Skeletal muscle satellite cell (primary cell): ENCODE data around the gene RNF144B.

ENCODE experiments used
- H3K27me3 ChIP-seq: 2 replicates; pipeline ENCODE4 v1.7.0; 2013; ENCODE audit warnings: low read length; ENCODE audit not compliant: control insufficient read depth, insufficient read depth
- H3K36me3 ChIP-seq: 2 replicates; pipeline ENCODE4 v1.7.0; 2013; ENCODE audit warnings: mild to moderate bottlenecking, control low read depth, low read length; ENCODE audit not compliant: insufficient read depth
- H3K4me1 ChIP-seq: 2 replicates; pipeline ENCODE4 v1.7.0; 2013; ENCODE audit warnings: low read length; ENCODE audit not compliant: control insufficient read depth, insufficient read depth
- H3K4me2 ChIP-seq: 2 replicates; pipeline ENCODE4 v1.7.0; 2013; ENCODE audit warnings: mild to moderate bottlenecking, low read length
- H3K4me3 ChIP-seq: 2 replicates; pipeline ENCODE4 v1.7.0; 2013; ENCODE audit warnings: low read length
- H3K9ac ChIP-seq: 2 replicates; pipeline ENCODE4 v1.7.0; 2013; ENCODE audit warnings: mild to moderate bottlenecking, low read depth, low read length, moderate library complexity
- H3K9me3 ChIP-seq: replicated peaks from 2 replicates; pipeline ENCODE4 v1.7.0; 2013; ENCODE audit warnings: mild to moderate bottlenecking, control low read depth, low read length

The RNF144B gene

GRCh38 chr6:18380158-18380836 is 6.9 kb upstream of the RNF144B start:
- H3K4me1 ChIP-seq, result no peaks in the 10 kb centered on the region
- H3K4me3 ChIP-seq, result no peak overlapping the region
- no peaks in the 10 kb centered on the region for H3K9me3 ChIP-seq
- no peak overlapping the region for H3K4me2 ChIP-seq
- no peak overlapping the region for H3K9ac ChIP-seq
- no peaks in the 10 kb centered on the region for H3K27me3 ChIP-seq
- no peaks in the 10 kb centered on the region for H3K36me3 ChIP-seq

GRCh38 chr6:18380851-18381250 is 6.3 kb upstream of the RNF144B start:
- no peaks in the 10 kb centered on the region for H3K36me3 ChIP-seq
- H3K9ac ChIP-seq, result no peak overlapping the region
- no peak overlapping the region for H3K4me2 ChIP-seq
- no peaks in the 10 kb centered on the region for H3K9me3 ChIP-seq
- H3K4me3 ChIP-seq, result no peak overlapping the region
- H3K27me3 ChIP-seq, result no peaks in the 10 kb centered on the region
- no peaks in the 10 kb centered on the region for H3K4me1 ChIP-seq

- H3K9ac ChIP-seq, result no peak overlapping the region
- no peaks in the 10 kb centered on the region for H3K27me3 ChIP-seq
- peaks cover 12% of the 10 kb centered on the region for H3K4me1 ChIP-seq
- H3K9me3 ChIP-seq, result no peaks in the 10 kb centered on the region
- H3K4me3 ChIP-seq, result no peak overlapping the region
- H3K36me3 ChIP-seq, result no peaks in the 10 kb centered on the region
- no peak overlapping the region for H3K4me2 ChIP-seq
Measured at GRCh38 chr6:18383441-18383840, 3.7 kb upstream of the RNF144B start.

- Histone ChIP-seq H3K4me1 (peaks cover 22% of the 10 kb centered on the region), H3K4me3 (no peak overlapping the region), H3K9me3 (no peaks in the 10 kb centered on the region), H3K9ac (no peak overlapping the region), H3K4me2 (no peak overlapping the region), H3K36me3 (no peaks in the 10 kb centered on the region), H3K27me3 (no peaks in the 10 kb centered on the region)
Measured at GRCh38 chr6:18384621-18385020, 2.5 kb upstream of the RNF144B start.

GRCh38 chr6:18386298-18386976 is 713 bp upstream of the RNF144B start:
- Histone ChIP-seq H3K27me3 (no peaks in the 10 kb centered on the region), H3K4me3 (peak overlapping the region; percentile 88), H3K4me2 (peak overlapping the region; percentile 91), H3K9ac (no peak overlapping the region), H3K36me3 (no peaks in the 10 kb centered on the region), H3K9me3 (no peaks in the 10 kb centered on the region), H3K4me1 (peaks cover 34% of the 10 kb centered on the region)

GRCh38 chr6:18388271-18388670 is 1.1 kb downstream of the RNF144B start:
- H3K27me3 ChIP-seq, result no peaks in the 10 kb centered on the region
- no peaks in the 10 kb centered on the region for H3K9me3 ChIP-seq
- H3K4me3 ChIP-seq, result peak overlapping the region; percentile 88
- no peaks in the 10 kb centered on the region for H3K36me3 ChIP-seq
- H3K9ac ChIP-seq, result peak overlapping the region; percentile 78
- peaks cover 36% of the 10 kb centered on the region for H3K4me1 ChIP-seq
- peak overlapping the region; percentile 91 for H3K4me2 ChIP-seq

GRCh38 chr6:18388942-18389341 is 1.8 kb downstream of the RNF144B start:
- Histone ChIP-seq H3K9ac (peak overlapping the region; percentile 78), H3K4me1 (peaks cover 43% of the 10 kb centered on the region)

DNA sequence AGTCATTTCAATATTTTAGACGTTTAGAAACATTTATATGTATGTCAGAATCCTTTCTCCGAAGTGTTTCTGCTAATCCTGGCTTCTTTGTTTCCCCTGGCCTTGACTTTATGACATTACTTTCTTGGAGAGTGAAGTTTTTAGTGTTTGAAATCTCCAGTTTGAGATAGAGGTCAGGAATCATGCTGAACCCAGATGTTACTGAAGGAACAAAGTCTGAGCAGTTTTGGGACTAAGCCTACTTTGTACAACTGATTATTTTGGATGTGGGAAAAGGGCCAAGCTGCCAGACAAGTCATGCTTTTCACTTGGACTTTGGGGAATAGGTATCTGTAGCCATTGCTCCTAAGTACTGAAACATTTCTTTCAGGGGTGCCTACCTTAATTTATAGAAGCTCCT is 2.3 kb downstream of the RNF144B start:
- Histone ChIP-seq H3K9me3 (no peaks in the 10 kb centered on the region), H3K9ac (peak overlapping the region; percentile 78), H3K4me1 (peaks cover 48% of the 10 kb centered on the region), H3K4me3 (peak overlapping the region; percentile 52), H3K36me3 (no peaks in the 10 kb centered on the region), H3K27me3 (no peaks in the 10 kb centered on the region), H3K4me2 (peak overlapping the region; percentile 91)

More at GRCh38 chr6:18388942-18389341, 1.8 kb downstream of the RNF144B start:
- Histone ChIP-seq H3K4me2 (peak overlapping the region; percentile 91), H3K9me3 (no peaks in the 10 kb centered on the region), H3K27me3 (no peaks in the 10 kb centered on the region), H3K4me3 (peak overlapping the region; percentile 88), H3K36me3 (no peaks in the 10 kb centered on the region)

GRCh38 chr6:18390476-18390875 is 3.3 kb downstream of the RNF144B start:
- no peaks in the 10 kb centered on the region for H3K27me3 ChIP-seq
- no peaks in the 10 kb centered on the region for H3K36me3 ChIP-seq

GRCh38 chr6:18391023-18391422 is 3.9 kb downstream of the RNF144B start:
- Histone ChIP-seq H3K4me1 (peaks cover 63% of the 10 kb centered on the region), H3K36me3 (no peaks in the 10 kb centered on the region), H3K9me3 (no peaks in the 10 kb centered on the region), H3K9ac (no peak overlapping the region), H3K4me3 (no peak overlapping the region), H3K27me3 (no peaks in the 10 kb centered on the region), H3K4me2 (no peak overlapping the region)

More at GRCh38 chr6:18390476-18390875, 3.3 kb downstream of the RNF144B start:
- Histone ChIP-seq H3K9me3 (no peaks in the 10 kb centered on the region), H3K4me1 (peaks cover 57% of the 10 kb centered on the region), H3K9ac (no peak overlapping the region), H3K4me2 (peak overlapping the region; percentile 91), H3K4me3 (no peak overlapping the region)

DNA sequence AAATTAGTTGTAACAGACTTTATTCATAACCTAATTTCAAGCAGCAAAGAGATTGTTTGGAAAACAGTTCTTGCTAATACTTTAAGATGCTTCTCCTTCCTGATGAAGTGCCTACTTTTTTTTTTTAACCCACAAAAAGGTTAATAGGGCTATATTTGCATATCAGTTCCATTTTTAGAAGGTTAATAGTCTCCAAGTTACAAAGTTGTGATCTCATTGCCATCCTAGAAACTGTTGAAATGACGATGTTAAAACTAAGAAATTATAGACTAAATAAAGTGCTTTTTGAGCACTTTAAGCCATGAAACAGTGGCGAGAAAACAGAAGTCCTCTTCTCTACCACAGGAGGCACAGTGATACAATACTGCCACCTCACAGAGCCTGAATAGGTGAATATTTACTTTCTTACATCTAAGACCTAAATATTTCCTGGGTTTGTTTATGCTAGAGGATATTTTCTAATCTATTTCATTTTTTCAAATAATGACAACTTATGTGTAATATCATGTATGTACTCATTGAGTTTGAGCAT is 5.3 kb downstream of the RNF144B start:
- H3K4me3 ChIP-seq, result no peak overlapping the region
- H3K4me2 ChIP-seq, result no peak overlapping the region
- H3K36me3 ChIP-seq, result no peaks in the 10 kb centered on the region
- no peaks in the 10 kb centered on the region for H3K9me3 ChIP-seq
- H3K9ac ChIP-seq, result no peak overlapping the region
- H3K4me1 ChIP-seq, result peaks cover 66% of the 10 kb centered on the region
- H3K27me3 ChIP-seq, result no peaks in the 10 kb centered on the region
